Coronary artery (tissue), 2 donors: ENCODE measurements around the gene CAST.

ENCODE experiments used
- DNase-seq: peaks from one replicate; pipeline ENCODE4 v3.0.0-alpha.2; 2017; ENCODE audit warnings: low spot score
- H3K27ac ChIP-seq, 2 donors: fragments of 200-600 bp; sonication (generic); one replicate each; pipeline ENCODE4 v1.5.1; 2016 to 2019
- H3K4me3 ChIP-seq: fragments of 200-600 bp; sonication (generic); 2 replicates; pipeline ENCODE4 v1.5.1; 2016; ENCODE audit warnings: mild to moderate bottlenecking, moderate library complexity
- TF ChIP-seq, protein P1 (sequence below): fragments of 200-600 bp; sonication (generic); IDR thresholded peaks from one replicate; pipeline ENCODE4 v1.5.1; 2019; ENCODE audit warnings: antibody characterized with exemption

Gene CAST

DNA sequence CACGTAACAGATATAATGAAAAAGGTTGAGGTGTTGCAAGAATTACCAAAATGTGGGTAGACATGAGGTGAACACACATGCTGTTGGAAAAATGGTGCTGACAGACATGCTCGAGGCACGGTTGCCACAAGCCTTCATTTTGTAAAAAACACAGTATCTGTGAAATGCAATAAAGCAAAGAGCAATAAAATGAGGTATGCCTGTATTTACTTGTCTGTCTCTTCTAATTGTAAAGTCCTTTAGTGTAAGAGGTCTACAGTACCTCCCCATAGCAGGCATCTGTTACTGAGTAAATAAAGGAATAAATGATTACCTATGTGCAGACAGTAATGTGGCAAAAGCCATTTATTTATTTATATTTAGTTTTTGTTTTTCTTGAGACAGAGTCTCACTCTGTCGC is 3.0 kb upstream of the CAST start:
- TF ChIP-seq, protein P1, sequence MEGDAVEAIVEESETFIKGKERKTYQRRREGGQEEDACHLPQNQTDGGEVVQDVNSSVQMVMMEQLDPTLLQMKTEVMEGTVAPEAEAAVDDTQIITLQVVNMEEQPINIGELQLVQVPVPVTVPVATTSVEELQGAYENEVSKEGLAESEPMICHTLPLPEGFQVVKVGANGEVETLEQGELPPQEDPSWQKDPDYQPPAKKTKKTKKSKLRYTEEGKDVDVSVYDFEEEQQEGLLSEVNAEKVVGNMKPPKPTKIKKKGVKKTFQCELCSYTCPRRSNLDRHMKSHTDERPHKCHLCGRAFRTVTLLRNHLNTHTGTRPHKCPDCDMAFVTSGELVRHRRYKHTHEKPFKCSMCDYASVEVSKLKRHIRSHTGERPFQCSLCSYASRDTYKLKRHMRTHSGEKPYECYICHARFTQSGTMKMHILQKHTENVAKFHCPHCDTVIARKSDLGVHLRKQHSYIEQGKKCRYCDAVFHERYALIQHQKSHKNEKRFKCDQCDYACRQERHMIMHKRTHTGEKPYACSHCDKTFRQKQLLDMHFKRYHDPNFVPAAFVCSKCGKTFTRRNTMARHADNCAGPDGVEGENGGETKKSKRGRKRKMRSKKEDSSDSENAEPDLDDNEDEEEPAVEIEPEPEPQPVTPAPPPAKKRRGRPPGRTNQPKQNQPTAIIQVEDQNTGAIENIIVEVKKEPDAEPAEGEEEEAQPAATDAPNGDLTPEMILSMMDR = no peak
- DNase-seq = no peak
- H3K27ac ChIP-seq = no peak overlapping the region
- no peak overlapping the region for H3K4me3 ChIP-seq

DNA sequence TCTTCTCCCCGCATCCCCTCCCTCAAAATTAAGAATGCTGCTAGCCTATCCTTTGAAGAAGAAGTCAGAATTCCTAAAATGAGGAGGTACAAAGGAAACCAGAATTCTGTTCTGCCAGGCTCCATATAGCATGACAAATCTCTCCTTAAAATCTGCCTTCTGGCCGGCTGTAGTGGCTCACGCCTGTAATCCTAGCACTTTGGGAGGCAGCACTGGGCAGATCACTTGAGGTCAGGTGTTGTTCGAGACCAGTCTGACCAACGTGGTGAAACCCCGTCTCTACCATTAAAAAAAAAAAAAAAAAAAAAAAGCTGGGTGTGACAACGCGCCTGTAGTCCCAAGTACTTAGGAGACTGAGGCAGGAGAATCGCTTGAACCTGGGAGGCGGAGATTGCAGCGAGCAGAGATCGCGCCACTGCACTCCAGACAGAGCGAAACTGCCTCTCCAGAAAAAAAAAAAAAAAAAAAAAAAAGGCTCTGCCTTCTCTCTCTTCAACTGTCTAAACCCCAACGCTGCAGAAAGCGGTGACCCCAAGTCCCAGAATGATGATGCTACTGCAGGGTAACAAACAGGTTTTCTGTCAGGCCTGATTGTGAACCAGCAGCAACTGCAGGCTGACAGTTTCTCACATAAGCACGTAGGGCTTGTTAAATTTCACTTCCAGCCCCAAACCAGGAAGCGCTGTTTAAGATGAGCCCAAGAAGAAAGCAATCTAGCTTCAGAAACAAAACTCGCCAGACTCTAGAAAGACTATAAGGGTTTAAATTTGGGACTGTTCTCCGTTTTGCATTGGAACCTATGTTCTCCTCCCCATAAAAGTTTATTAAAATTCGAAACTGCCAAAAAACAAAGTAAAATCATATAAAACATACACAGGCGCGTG is 963 bp upstream of the CAST start:
- Histone ChIP-seq H3K4me3 (peak overlapping the region; percentile 99), H3K27ac (peak overlapping the region; percentile 99 to 100)
- TF ChIP-seq, protein P1 = no peak
- DNase-seq = no peak

DNA sequence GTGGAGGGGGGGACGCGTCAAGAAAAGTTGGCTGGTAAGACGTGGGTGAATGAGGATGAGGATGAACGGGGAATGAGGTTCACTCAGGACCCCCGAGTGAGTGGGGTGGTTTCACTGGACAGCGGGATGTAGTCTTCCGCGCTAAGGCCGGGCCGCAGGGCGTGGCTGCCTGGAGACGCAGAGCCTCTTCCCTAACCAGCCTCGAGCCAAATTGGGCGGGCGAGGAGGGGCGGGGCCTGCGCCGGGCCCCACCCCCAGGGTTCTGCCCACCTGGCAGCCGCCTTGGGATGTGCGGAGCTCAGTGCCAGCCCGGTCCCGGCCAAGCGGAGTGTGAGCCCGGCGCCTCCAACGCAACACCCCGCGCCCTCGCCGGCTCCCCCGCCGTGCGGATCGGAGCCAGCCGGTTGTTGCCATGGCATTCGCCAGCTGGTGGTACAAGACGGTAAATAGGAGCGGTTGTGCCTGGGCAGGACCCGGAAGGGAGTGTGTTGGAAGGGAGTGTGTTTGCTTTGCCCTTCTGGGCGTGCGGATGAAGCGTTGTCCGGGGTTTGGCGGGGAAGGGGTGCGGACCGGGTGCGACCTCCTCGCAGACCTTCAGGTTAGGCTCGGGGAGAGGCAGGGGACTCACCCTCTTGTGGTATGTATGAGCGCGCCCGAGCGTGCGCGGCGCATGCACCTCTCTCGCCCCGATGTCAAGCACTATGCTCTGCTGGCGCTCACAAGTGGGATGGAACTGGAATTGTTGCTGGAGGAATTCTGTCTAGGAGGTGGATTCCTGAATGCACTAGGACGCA is 746 bp downstream of the CAST start:
- peak overlapping the region; percentile 99 for H3K4me3 ChIP-seq
- TF ChIP-seq, protein P1 = no peak
- peak overlapping the region; percentile 99 to 100 for H3K27ac ChIP-seq
- DNase-seq = peak; percentile 98

DNA sequence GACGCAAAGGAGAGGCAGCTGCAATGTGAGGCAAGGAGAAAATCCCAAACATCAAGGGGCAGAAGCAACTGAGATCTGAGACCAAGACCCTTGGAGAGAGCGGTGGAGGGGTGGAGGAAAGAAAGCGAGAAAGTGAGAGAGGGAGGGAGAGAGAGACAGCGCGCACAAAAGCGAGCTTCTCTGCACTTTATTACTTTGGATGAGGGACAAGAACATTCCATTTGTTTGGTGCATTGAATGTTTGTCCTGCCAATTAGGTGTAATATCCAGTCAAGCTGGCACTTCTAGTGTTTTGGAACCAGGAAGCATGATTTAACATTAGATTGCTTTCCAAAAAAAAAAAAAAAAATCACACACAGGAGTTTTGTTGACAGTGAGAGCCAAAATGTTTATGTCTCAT is 1.4 kb downstream of the CAST start:
- Histone ChIP-seq H3K27ac (peak overlapping the region; percentile 99 to 100), H3K4me3 (peak overlapping the region; percentile 99)
- TF ChIP-seq, protein P1 = no peak
- no peak for DNase-seq

DNA sequence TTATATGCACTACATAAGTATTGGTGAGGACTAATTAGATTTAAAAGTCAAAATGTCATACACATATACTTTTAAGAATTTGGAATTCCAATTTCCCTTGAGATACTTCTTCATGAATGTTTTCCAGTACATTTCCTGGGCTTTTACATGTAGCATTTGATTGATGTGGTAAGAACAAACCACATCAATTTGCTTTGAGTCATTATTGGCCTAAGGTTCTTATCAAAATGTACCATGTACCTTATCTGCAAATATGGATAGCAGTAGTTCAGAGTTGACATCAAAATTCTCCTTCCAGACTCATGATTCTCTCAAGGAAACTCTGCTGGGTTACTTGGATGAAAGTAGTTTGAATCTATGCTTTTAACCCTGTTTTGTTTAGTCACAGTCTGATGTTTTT is 2.5 kb downstream of the CAST start:
- Histone ChIP-seq H3K4me3 (no peak overlapping the region), H3K27ac (no peak overlapping the region)
- TF ChIP-seq, protein P1 = no peak
- no peak for DNase-seq

DNA sequence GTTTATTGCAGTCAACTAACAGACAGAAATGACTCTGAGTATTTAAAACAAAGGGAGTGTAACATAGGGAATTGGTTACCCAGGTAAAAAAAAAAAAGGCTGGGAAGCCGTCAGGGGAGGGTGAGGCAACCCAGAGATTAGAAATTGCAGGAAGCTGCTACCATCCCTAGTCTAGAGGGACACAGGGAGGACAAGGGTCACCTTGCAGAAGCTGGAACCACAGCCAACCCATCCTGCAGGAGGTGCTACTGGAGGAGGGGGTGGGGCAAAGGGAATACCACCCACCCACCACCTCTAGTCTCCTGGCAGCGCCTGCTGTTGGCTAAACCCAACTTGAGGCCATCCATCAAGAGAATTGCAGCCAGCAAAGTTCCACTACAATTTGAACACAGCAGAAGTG is 6.5 kb downstream of the CAST start:
- Histone ChIP-seq H3K27ac (no peak overlapping the region), H3K4me3 (no peak overlapping the region)
- no peak for DNase-seq
- TF ChIP-seq, protein P1 = no peak
